H9 (cell line): ENCODE results near the gene LRRK1. TPM values are rescaled to one million over a fixed set of nuclear protein-coding genes. Genes with fewer than 3 reads are reported as not detected.

Source experiments
- DNase-seq: peaks from one replicate; pipeline ENCODE4 v3.0.0-alpha.2; 2017
- H2AFZ ChIP-seq: one replicate; pipeline ENCODE4 v1.6.1; 2013; ENCODE audit warnings: mild to moderate bottlenecking, low read length, control low read depth, moderate library complexity
- H2AK5ac ChIP-seq: 2 replicates; pipeline ENCODE4 v1.6.1; 2013; ENCODE audit warnings: low read length, control low read depth, mixed read lengths; ENCODE audit not compliant: insufficient read length
- H2BK120ac ChIP-seq: one replicate; pipeline ENCODE4 v1.6.1; 2013; ENCODE audit warnings: low read depth, mild to moderate bottlenecking, low read length, control low read depth, inconsistent platforms; ENCODE audit not compliant: poor library complexity, severe bottlenecking
- H2BK12ac ChIP-seq: 2 replicates; pipeline ENCODE4 v1.6.1; 2013; ENCODE audit warnings: low read length, control low read depth, mixed read lengths, low read depth; ENCODE audit not compliant: insufficient read length
- H2BK15ac ChIP-seq: 2 replicates; pipeline ENCODE4 v1.6.1; 2013; ENCODE audit warnings: low read depth, low read length, control low read depth
- H2BK20ac ChIP-seq: one replicate; pipeline ENCODE4 v1.6.1; 2013; ENCODE audit warnings: low read depth, mild to moderate bottlenecking, low read length, control low read depth, inconsistent platforms; ENCODE audit not compliant: poor library complexity, severe bottlenecking
- H2BK5ac ChIP-seq: 2 replicates; pipeline ENCODE4 v1.6.1; 2013; ENCODE audit warnings: low read length, control low read depth, mixed read lengths; ENCODE audit not compliant: insufficient read length
- H3K14ac ChIP-seq: 2 replicates; pipeline ENCODE4 v1.6.1; 2013; ENCODE audit warnings: low read length, control low read depth; ENCODE audit not compliant: insufficient read depth
- H3K18ac ChIP-seq: 2 replicates; pipeline ENCODE4 v1.6.1; 2013; ENCODE audit warnings: low read depth, mild to moderate bottlenecking, mixed read lengths, low read length, control low read depth; ENCODE audit not compliant: insufficient read length
- H3K23ac ChIP-seq: 2 replicates; pipeline ENCODE4 v1.6.1; 2013; ENCODE audit warnings: low read length, control low read depth, mixed read lengths, low read depth; ENCODE audit not compliant: insufficient read length
- H3K23me2 ChIP-seq: 2 replicates; pipeline ENCODE4 v1.6.1; 2013; ENCODE audit warnings: low read depth, mild to moderate bottlenecking, mixed read lengths, low read length, control low read depth; ENCODE audit not compliant: insufficient read length, poor library complexity, severe bottlenecking
- H3K27ac ChIP-seq: 2 replicates; pipeline ENCODE4 v1.5.1; 2013; ENCODE audit warnings: low read length, control low read depth, mixed read lengths, low read depth; ENCODE audit not compliant: insufficient read length
- H3K27me3 ChIP-seq: 2 replicates; pipeline ENCODE4 v1.6.1; 2013; ENCODE audit warnings: low read length, control low read depth, inconsistent platforms; ENCODE audit not compliant: insufficient read depth
- H3K4ac ChIP-seq: 2 replicates; pipeline ENCODE4 v1.6.1; 2013; ENCODE audit warnings: low read depth, mild to moderate bottlenecking, control low read depth, inconsistent platforms, low read length, moderate library complexity
- H3K4me1 ChIP-seq: 2 replicates; pipeline ENCODE4 v1.6.1; 2013; ENCODE audit warnings: low read length, control low read depth, inconsistent platforms; ENCODE audit not compliant: insufficient read depth
- H3K4me2 ChIP-seq: 2 replicates; pipeline ENCODE4 v1.6.1; 2013; ENCODE audit warnings: low read length, control low read depth, mixed read lengths; ENCODE audit not compliant: insufficient read length, insufficient read depth
- H3K56ac ChIP-seq: 2 replicates; pipeline ENCODE4 v1.6.1; 2013; ENCODE audit warnings: low read depth, mild to moderate bottlenecking, mixed read lengths, low read length, control low read depth; ENCODE audit not compliant: insufficient read length
- H3K79me1 ChIP-seq: 2 replicates; pipeline ENCODE4 v1.6.1; 2013; ENCODE audit warnings: low read depth, mild to moderate bottlenecking, moderate library complexity, low read length, control low read depth, inconsistent platforms; ENCODE audit not compliant: insufficient read depth, poor library complexity, severe bottlenecking
- H3K79me2 ChIP-seq: 2 replicates; pipeline ENCODE4 v1.6.1; 2013; ENCODE audit warnings: low read length, control low read depth, inconsistent platforms; ENCODE audit not compliant: insufficient read depth
- H3K9ac ChIP-seq: 2 replicates; pipeline ENCODE4 v1.6.1; 2013; ENCODE audit warnings: low read length, control low read depth, mixed read lengths; ENCODE audit not compliant: insufficient read length; ENCODE audit errors: extremely low read depth
- H3K9me3 ChIP-seq: one replicate; pipeline ENCODE4 v1.6.1; 2013; ENCODE audit warnings: low read depth, low read length, inconsistent platforms; ENCODE audit not compliant: control insufficient read depth
- H3T11ph ChIP-seq: one replicate; pipeline ENCODE4 v1.6.1; 2013; ENCODE audit warnings: mild to moderate bottlenecking, low read length, control low read depth, inconsistent platforms
- H4K20me1 ChIP-seq: one replicate; pipeline ENCODE4 v1.6.1; 2013; ENCODE audit not compliant: control insufficient read depth, insufficient read length, insufficient read depth
- H4K5ac ChIP-seq: 2 replicates; pipeline ENCODE4 v1.6.1; 2013; ENCODE audit warnings: low read depth, mild to moderate bottlenecking, mixed read lengths, low read length, control low read depth; ENCODE audit not compliant: insufficient read length
- H4K8ac ChIP-seq: replicated peaks from 2 replicates; pipeline ENCODE4 v1.6.1; 2013; ENCODE audit warnings: low read length, control low read depth, mixed read lengths, low read depth; ENCODE audit not compliant: insufficient read length
- H4K91ac ChIP-seq: 2 replicates; pipeline ENCODE4 v1.6.1; 2013; ENCODE audit warnings: low read depth, mild to moderate bottlenecking, moderate library complexity, mixed read lengths, low read length, control low read depth; ENCODE audit not compliant: insufficient read length
- H3K27ac Mint-ChIP-seq, 3 experiments: 2 replicates in 2 of 3; 3 replicates in 1 of 3; pipeline ENCODE4 v1.8.0; 2020 to 2021; ENCODE audit warnings: mixed read lengths in 3 of 3, mild to moderate bottlenecking in 1 of 3, moderate library complexity in 1 of 3
- H3K27me3 Mint-ChIP-seq: 2 replicates; pipeline ENCODE4 v1.8.0; 2021; ENCODE audit warnings: low read depth, mild to moderate bottlenecking, moderate library complexity, mixed read lengths
- H3K36me3 Mint-ChIP-seq, 3 experiments: 2 replicates in 2 of 3; 3 replicates in 1 of 3; pipeline ENCODE4 v1.8.0; 2020 to 2021; ENCODE audit warnings: low read depth in 3 of 3, mixed read lengths in 3 of 3; ENCODE audit not compliant: insufficient read depth in 1 of 3
- H3K4me1 Mint-ChIP-seq, 2 experiments: 2 replicates each; pipeline ENCODE4 v1.8.0; 2020; ENCODE audit warnings: mixed read lengths in 2 of 2
- H3K4me3 Mint-ChIP-seq, 2 experiments: 2 replicates in 1 of 2; 3 replicates in 1 of 2; pipeline ENCODE4 v1.8.0; 2020 to 2021; ENCODE audit warnings: mild to moderate bottlenecking in 2 of 2, mixed read lengths in 2 of 2, moderate library complexity in 1 of 2
- H3K9me3 Mint-ChIP-seq, 2 experiments: 2 replicates in 1 of 2; 3 replicates in 1 of 2; pipeline ENCODE4 v1.8.0; 2020; ENCODE audit warnings: mild to moderate bottlenecking in 2 of 2, mixed read lengths in 2 of 2, moderate library complexity in 1 of 2
- WGBS: extraction: QIAGEN DNeasy Blood & Tissue Kit; methylation state at CpG from one replicate; pipeline ENCODE4 v1.1.7; 2013; ENCODE audit warnings: missing lambda C conversion rate, low lambda C conversion rate, mixed read lengths; ENCODE audit not compliant: insufficient read length; ENCODE audit errors: extremely low coverage; 5-methylcytosine and 5-hydroxymethylcytosine counted together
- total RNA-seq: library from RNA; stranded (reverse); gene quantifications from 2 replicates; pipeline ENCODE4 v1.2.1, GENCODE V29; 2021
- TF ChIP-seq, protein P1 (sequence below): fragments of 200-600 bp; sonication (generic); conservative IDR thresholded peaks from 3 replicates; pipeline ENCODE4 v1.8.0; 2021; ENCODE audit warnings: antibody characterized with exemption, mild to moderate bottlenecking

The LRRK1 gene
- total RNA-seq, 1 experiment from 2014 or later: 4.0 TPM

DNA sequence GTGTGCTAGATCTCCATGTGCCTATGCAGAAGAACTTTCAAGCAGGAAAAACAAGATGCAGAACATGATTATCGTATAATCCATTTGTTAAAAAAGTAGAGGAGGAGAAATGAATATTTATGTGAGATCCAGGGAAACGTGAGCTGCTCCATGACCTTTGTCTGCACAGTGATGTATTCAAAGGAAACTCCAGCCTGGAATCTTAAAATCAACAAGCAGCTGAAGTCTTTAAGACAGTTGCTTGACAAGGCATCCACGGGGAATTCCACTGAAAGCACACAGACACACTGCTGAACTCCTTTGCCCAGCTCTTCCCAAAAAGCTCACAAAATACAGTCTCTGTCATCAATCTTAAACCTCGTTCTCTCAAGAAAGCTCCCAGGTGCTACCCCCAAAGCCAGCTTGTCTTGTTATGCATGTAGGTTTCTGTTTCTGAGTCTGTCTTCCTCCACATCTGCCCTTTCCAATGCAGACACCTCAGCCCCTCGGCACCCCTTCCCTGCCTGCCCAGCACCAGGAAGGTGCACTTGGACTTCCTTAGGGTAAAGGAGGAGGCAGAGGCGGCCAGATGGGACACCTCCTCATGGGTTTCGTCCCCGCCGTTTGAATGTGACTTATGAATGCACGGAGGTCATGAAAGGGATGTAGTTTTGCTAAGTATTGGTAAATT lies 28.7 kb downstream of the LRRK1 start:
- H3K36me3 Mint-ChIP-seq: no peaks in the 10 kb centered on the region
- Histone ChIP-seq H3K23me2 (no peaks in the 10 kb centered on the region), H2BK12ac (no peak overlapping the region), H3K9me3 (no peaks in the 10 kb centered on the region), H3K18ac (no peak overlapping the region), H3K27ac (no peak overlapping the region), H3K4me2 (no peak overlapping the region), H3K56ac (no peak overlapping the region), H3K79me2 (no peaks in the 10 kb centered on the region), H3K27me3 (no peaks in the 10 kb centered on the region), H2AFZ (no peak overlapping the region), H2AK5ac (no peak overlapping the region), H3K4me1 (no peaks in the 10 kb centered on the region), H2BK15ac (no peak overlapping the region), H4K91ac (no peak overlapping the region), H3K14ac (no peak overlapping the region), H3T11ph (no peak overlapping the region), H2BK20ac (no peak overlapping the region), H2BK120ac (no peak overlapping the region), H3K23ac (no peak overlapping the region), H3K4ac (no peak overlapping the region), H4K20me1 (no peaks in the 10 kb centered on the region), H3K9ac (no peak overlapping the region), H4K8ac (no peak overlapping the region), H3K79me1 (no peaks in the 10 kb centered on the region), H4K5ac (no peak overlapping the region), H2BK5ac (no peak overlapping the region)
- TF ChIP-seq, protein P1, sequence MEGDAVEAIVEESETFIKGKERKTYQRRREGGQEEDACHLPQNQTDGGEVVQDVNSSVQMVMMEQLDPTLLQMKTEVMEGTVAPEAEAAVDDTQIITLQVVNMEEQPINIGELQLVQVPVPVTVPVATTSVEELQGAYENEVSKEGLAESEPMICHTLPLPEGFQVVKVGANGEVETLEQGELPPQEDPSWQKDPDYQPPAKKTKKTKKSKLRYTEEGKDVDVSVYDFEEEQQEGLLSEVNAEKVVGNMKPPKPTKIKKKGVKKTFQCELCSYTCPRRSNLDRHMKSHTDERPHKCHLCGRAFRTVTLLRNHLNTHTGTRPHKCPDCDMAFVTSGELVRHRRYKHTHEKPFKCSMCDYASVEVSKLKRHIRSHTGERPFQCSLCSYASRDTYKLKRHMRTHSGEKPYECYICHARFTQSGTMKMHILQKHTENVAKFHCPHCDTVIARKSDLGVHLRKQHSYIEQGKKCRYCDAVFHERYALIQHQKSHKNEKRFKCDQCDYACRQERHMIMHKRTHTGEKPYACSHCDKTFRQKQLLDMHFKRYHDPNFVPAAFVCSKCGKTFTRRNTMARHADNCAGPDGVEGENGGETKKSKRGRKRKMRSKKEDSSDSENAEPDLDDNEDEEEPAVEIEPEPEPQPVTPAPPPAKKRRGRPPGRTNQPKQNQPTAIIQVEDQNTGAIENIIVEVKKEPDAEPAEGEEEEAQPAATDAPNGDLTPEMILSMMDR: no peak
- H3K9me3 Mint-ChIP-seq: no peaks in the 10 kb centered on the region; a peak in 1 of 5 replicates
- peaks cover 11% of the 10 kb centered on the region in 2 experiments for H3K4me1 Mint-ChIP-seq
- H3K27ac Mint-ChIP-seq: no peak overlapping the region
- H3K27me3 Mint-ChIP-seq: no peaks in the 10 kb centered on the region
- no CpG with 5 or more reads among the region's 10 CpGs for WGBS
- no peak overlapping the region for H3K4me3 Mint-ChIP-seq
- DNase-seq: no peak
